ENCODE data around the gene APOL1.

APOL1 gene

GRCh38 chr22:36291831-36292740, 39.2 kb downstream of the APOL1 start:
- DNase-seq (ENCODE audit: low spot score), result no peak

- no peak for DNase-seq (ENCODE audit: low spot score)
Observed at GRCh38 chr22:36292823-36293530, 40.0 kb downstream of the APOL1 start.

- no peak for DNase-seq (ENCODE audit: low spot score)
Observed at GRCh38 chr22:36293606-36294292, 40.8 kb downstream of the APOL1 start.

GRCh38 chr22:36294293-36294620, 41.3 kb downstream of the APOL1 start:
- DNase-seq (ENCODE audit: low spot score), result no peak

- DNase-seq (ENCODE audit: low spot score), result no peak
Observed at GRCh38 chr22:36294801-36295200, 41.9 kb downstream of the APOL1 start.

GRCh38 chr22:36295247-36295646, 42.3 kb downstream of the APOL1 start:
- no peak for DNase-seq (ENCODE audit: low spot score)

- DNase-seq (ENCODE audit: low spot score), result no peak
Observed at GRCh38 chr22:36296690-36297089, 43.8 kb downstream of the APOL1 start.

GRCh38 chr22:36297568-36297967, 44.6 kb downstream of the APOL1 start:
- DNase-seq (ENCODE audit: low spot score), result no peak

- no peak for DNase-seq (ENCODE audit: low spot score)
Observed at GRCh38 chr22:36298118-36298517, 45.2 kb downstream of the APOL1 start.

- no peak for DNase-seq (ENCODE audit: low spot score)
Observed at GRCh38 chr22:36298601-36299000, 45.7 kb downstream of the APOL1 start.

- no peak for DNase-seq (ENCODE audit: low spot score)
Observed at GRCh38 chr22:36299295-36299694, 46.4 kb downstream of the APOL1 start.

GRCh38 chr22:36299911-36300310, 47.0 kb downstream of the APOL1 start:
- no peak for DNase-seq (ENCODE audit: low spot score)

- DNase-seq (ENCODE audit: low spot score), result no peak
Observed at GRCh38 chr22:36300396-36301212, 47.7 kb downstream of the APOL1 start.

GRCh38 chr22:36301384-36301828, 48.5 kb downstream of the APOL1 start:
- DNase-seq (ENCODE audit: low spot score), result peak; percentile 74

- no peak for DNase-seq (ENCODE audit: low spot score)
Observed at GRCh38 chr22:36301851-36302250, 48.9 kb downstream of the APOL1 start.

- DNase-seq (ENCODE audit: low spot score), result no peak
Observed at GRCh38 chr22:36302439-36303114, 49.6 kb downstream of the APOL1 start.

GRCh38 chr22:36303115-36303467, 50.2 kb downstream of the APOL1 start:
- DNase-seq (ENCODE audit: low spot score), result no peak

GRCh38 chr22:36303874-36304273, 50.9 kb downstream of the APOL1 start:
- no peak for DNase-seq (ENCODE audit: low spot score)

- DNase-seq (ENCODE audit: low spot score), result no peak
Observed at GRCh38 chr22:36304429-36304828, 51.5 kb downstream of the APOL1 start.

- no peak for DNase-seq (ENCODE audit: low spot score)
Observed at GRCh38 chr22:36305813-36306212, 52.9 kb downstream of the APOL1 start.

GRCh38 chr22:36306227-36306626, 53.3 kb downstream of the APOL1 start:
- no peak for DNase-seq (ENCODE audit: low spot score)

Data from activated CD4-positive, alpha-beta T cell treated with anti-CD3 and anti-CD28 coated beads, Interleukin-2, Interleukin-4, amounts not matched to agents 100 ng/mL and 50 ng/mL, durations not matched to agents 16 hours and 8 hours (primary cell).